ENCODE measurements around the gene FKBP1C. TPM values are rescaled to one million over a fixed set of nuclear protein-coding genes. Genes with fewer than 3 reads are reported as not detected.

Gene FKBP1C
- total and polyA plus RNA-seq, 2 of the 8 experiments (the other 6 are each of a cell fraction or from before 2014, with no cell fraction given) = 0.74 to 1.0 TPM

GRCh38 chr6:63188828-63189227 lies 22.4 kb upstream of the FKBP1C start (continued):
- no peak for TF ChIP-seq CHD7 (IDR thresholded peaks at IDR 0.05; ENCODE audit: insufficient replicate concordance, low read length)
- TF ChIP-seq TAF7 (optimal IDR thresholded peaks at IDR 0.05; ENCODE audit: borderline replicate concordance, low read depth, low read length) = no peak
- TF ChIP-seq SRF (IDR thresholded peaks at IDR 0.05; ENCODE audit: low read depth, low read length) = no peak
- no peak for TF ChIP-seq TEAD4 (IDR thresholded peaks at IDR 0.05; ENCODE audit: low read depth, low read length)
- no peak for TF ChIP-seq TAF1 (IDR thresholded peaks at IDR 0.05; ENCODE audit: low read depth, low read length)
- TF ChIP-seq ATF2 (IDR thresholded peaks at IDR 0.05; ENCODE audit: low read length) = no peak
- TF ChIP-seq RBBP5 (IDR thresholded peaks at IDR 0.05; ENCODE audit: borderline replicate concordance, low read depth, low read length) = no peak
- no peak for TF ChIP-seq RXRA (IDR thresholded peaks at IDR 0.05; ENCODE audit: insufficient read depth, low read depth, low read length)

Measured in H1 (cell line).